B cell (primary cell): ENCODE measurements around the gene CBX6. TPM values are rescaled to one million over a fixed set of nuclear protein-coding genes. Genes with fewer than 3 reads are reported as not detected.
A peak's percentile ranks its signal among the peaks of the same experiment; 100 is the strongest.

Experiments used
- ATAC-seq: fragments of 200-7000 bp; cut with Tn5 transposase; one replicate; pipeline ENCODE4 v1.10.0; 2021; ENCODE audit warnings: low read depth, mild to moderate bottlenecking, moderate number of reproducible peaks, moderate library complexity
- CTCF ChIA-PET: fragments of 350-600 bp; sonication (Branson Sonifier 250); formaldehyde crosslinking; loops from one replicate; lab custom pipeline; 2021; ENCODE audit warnings: antibody characterized with exemption, inconsistent platforms; lab: Charles Lee
- POLR2A ChIA-PET: fragments of 350-600 bp; sonication (Branson Sonifier 250); formaldehyde crosslinking; loops from one replicate; lab custom pipeline; 2021; ENCODE audit warnings: antibody characterized with exemption; lab: Charles Lee
- DNase-seq: peaks from one replicate; pipeline ENCODE4 v3.0.0; 2013
- H2AFZ ChIP-seq: 2 replicates; pipeline ENCODE4 v1.6.1; 2012; ENCODE audit warnings: mild to moderate bottlenecking, low read depth, low read length; ENCODE audit not compliant: insufficient read depth, poor library complexity, severe bottlenecking
- H3K27ac ChIP-seq, 2 donors: 1 replicate in 1 of 2; 2 replicates in 1 of 2; pipeline ENCODE4 v1.5.1; 2012 to 2013; ENCODE audit warnings: low read length in 2 of 2, mild to moderate bottlenecking in 2 of 2, moderate library complexity in 1 of 2
- H3K27me3 ChIP-seq, 4 experiments: fragments of 200-600 bp in 1 of 4; sonication (generic) in 1 of 4; replicated peaks in 1 of 4; 1 replicate in 2 of 4; 2 replicates in 2 of 4; pipeline versions ENCODE4 v1.6.1 to v1.7.0; 2013 to 2016; ENCODE audit warnings: low read length in 3 of 4, mild to moderate bottlenecking in 2 of 4, mixed read lengths in 1 of 4, moderate library complexity in 1 of 4; ENCODE audit not compliant: insufficient read depth in 4 of 4, control insufficient read depth in 3 of 4; ENCODE audit errors: control extremely low read depth in 1 of 4
- H3K36me3 ChIP-seq, 2 experiments: replicated peaks in 1 of 2; 1 replicate in 1 of 2; 2 replicates in 1 of 2; pipeline versions ENCODE4 v1.6.1 to v1.7.1; 2013; ENCODE audit warnings: low read length in 1 of 2; ENCODE audit not compliant: insufficient read depth in 2 of 2, control insufficient read depth in 1 of 2; ENCODE audit errors: control extremely low read depth in 1 of 2, extremely low read depth in 1 of 2
- H3K4me1 ChIP-seq, 2 donors: fragments of 200-600 bp in 1 of 2; sonication (generic) in 1 of 2; 1 replicate in 1 of 2; 2 replicates in 1 of 2; pipeline versions ENCODE4 v1.5.1 to v1.6.1; 2013 to 2017; ENCODE audit warnings: low read length in 2 of 2; ENCODE audit not compliant: control insufficient read depth in 2 of 2, insufficient read depth in 2 of 2
- H3K4me2 ChIP-seq: replicated peaks from 2 replicates; pipeline ENCODE3; 2012; ENCODE audit warnings: mild to moderate bottlenecking, low read depth, low read length; ENCODE audit not compliant: poor library complexity, severe bottlenecking
- H3K4me3 ChIP-seq, 5 experiments: fragments of 200-600 bp in 1 of 5; sonication (generic) in 1 of 5; 1 replicate in 3 of 5; 2 replicates in 2 of 5; pipeline versions ENCODE4 v1.5.1 to v1.7.0; 2011 to 2016; ENCODE audit warnings: low read length in 4 of 5, mild to moderate bottlenecking in 4 of 5, low read depth in 2 of 5, control low read depth in 1 of 5, moderate library complexity in 1 of 5; ENCODE audit not compliant: insufficient read depth in 1 of 5; ENCODE audit errors: control extremely low read depth in 1 of 5, extremely low read depth in 1 of 5
- H3K79me2 ChIP-seq: fragments of 200-600 bp; sonication (generic); one replicate; pipeline ENCODE4 v1.6.0; 2016; ENCODE audit warnings: low read length; ENCODE audit not compliant: control insufficient read depth, insufficient read depth
- H3K9ac ChIP-seq: fragments of 200-600 bp; sonication (generic); 2 replicates; pipeline ENCODE4 v1.6.1; 2017; ENCODE audit warnings: mild to moderate bottlenecking, low read length, moderate library complexity
- H3K9me3 ChIP-seq, 3 donors: one replicate each; pipeline versions ENCODE4 v1.6.1 to v1.7.1; 2013; ENCODE audit warnings: low read length in 2 of 3; ENCODE audit not compliant: control insufficient read depth in 2 of 3, insufficient read depth in 1 of 3; ENCODE audit errors: control extremely low read depth in 1 of 3
- H4K20me1 ChIP-seq: 2 replicates; pipeline ENCODE4 v1.6.0; 2012; ENCODE audit warnings: mild to moderate bottlenecking, low read length; ENCODE audit not compliant: insufficient read depth, control insufficient read depth, poor library complexity, severe bottlenecking
- H3K27ac Mint-ChIP-seq: one replicate; pipeline ENCODE4 v1.8.0; 2021; ENCODE audit warnings: mixed read lengths
- H3K27me3 Mint-ChIP-seq: one replicate; pipeline ENCODE4 v1.8.0; 2021; ENCODE audit warnings: mixed read lengths
- H3K4me1 Mint-ChIP-seq: one replicate; pipeline ENCODE4 v1.8.0; 2021; ENCODE audit warnings: mixed read lengths
- H3K4me3 Mint-ChIP-seq: one replicate; pipeline ENCODE4 v1.8.0; 2021; ENCODE audit warnings: mixed read lengths
- H3K9me3 Mint-ChIP-seq: one replicate; pipeline ENCODE4 v1.8.0; 2022; ENCODE audit warnings: mixed read lengths; ENCODE audit not compliant: insufficient read depth
- CTCF ChIP-seq: fragments of 200-600 bp; IDR thresholded peaks from one replicate; pipeline ENCODE4 v1.8.0; 2022; ENCODE audit warnings: antibody characterized with exemption, mild to moderate bottlenecking
- EZH2 ChIP-seq: IDR thresholded peaks from 2 replicates; pipeline ENCODE4 v1.6.1; 2012; ENCODE audit warnings: borderline replicate concordance, low read depth, mild to moderate bottlenecking, moderate library complexity, low read length; ENCODE audit not compliant: insufficient read depth, poor library complexity, severe bottlenecking
- WGBS: methylation state at CpG from one replicate; pipeline ENCODE4 v1.1.5; 2013; ENCODE audit warnings: missing lambda C conversion rate; ENCODE audit not compliant: insufficient coverage; 5-methylcytosine and 5-hydroxymethylcytosine counted together
- intact Hi-C: fragments of 100-400 bp; cut with micrococcal nuclease; formaldehyde crosslinking; loops from one replicate; pipeline ENCODE4 v1.10.0; 2022
- polyA plus RNA-seq: library from polyadenylated mRNA; depleted of rRNA; stranded (reverse); fragments of >200 nt; gene quantifications from 2 replicates; pipeline ENCODE4 v1.2.3, GENCODE V29; 2012
- total RNA-seq, 2 donors: library from RNA; stranded (reverse); fragments of 120-200 nt in 1 of 2; gene quantifications; 1 replicate in 1 of 2; 2 replicates in 1 of 2; pipeline versions ENCODE4 v1.2.3 to v1.2.4, GENCODE V29; 2013 to 2022

CBX6 gene
- total and polyA plus RNA-seq, 2 donors (not counting 1 experiment from before 2014, with no cell fraction given): 14.9 to 55.1 TPM

GRCh38 chr22:38843201-38843656, 28.8 kb downstream of the CBX6 start:
- H3K4me1 Mint-ChIP-seq: peaks cover 11% of the 10 kb centered on the region
- intact Hi-C loops: loop anchor here (5.0 kb wide), 1 partner anchor 86 kb away; the partner anchor contains the start of gene SUN2

More at GRCh38 chr22:38843201-38843656, 28.8 kb downstream of the CBX6 start:
- CTCF ChIA-PET: interaction anchor here (0.6 to 2.1 kb wide), 11 partner anchors 9 to 135 kb away, joined by 3 to 12 read pairs (median 4); no protein-coding TSS in a partner anchor
- ATAC-seq: peak; percentile 78
- H3K9ac ChIP-seq: peak overlapping the region; percentile 29
- 2% methylated on average over 68 of the region's 68 CpGs for WGBS
- H3K27me3 ChIP-seq: peaks cover 0 to 56% (median 27%) of the 10 kb centered on the region in 4 experiments
- Mint-ChIP-seq H3K9me3 (no peaks in the 10 kb centered on the region), H3K27ac (no peak overlapping the region), H3K27me3 (peaks cover 63% of the 10 kb centered on the region), H3K4me3 (peak overlapping the region; percentile 19)
- peaks cover 6 to 13% of the 10 kb centered on the region in 2 donors for H3K4me1 ChIP-seq
- POLR2A ChIA-PET: interaction anchor here (0.5 to 1.5 kb wide), 2 partner anchors 23 to 161 kb away, joined by 3 read pairs; partner anchors contain the start of gene TOMM22
- H3K79me2 ChIP-seq: no peaks in the 10 kb centered on the region
- no peaks in the 10 kb centered on the region for H3K36me3 ChIP-seq
- peak; percentile 77 for DNase-seq
- no peaks in the 10 kb centered on the region for H4K20me1 ChIP-seq
- H3K4me3 ChIP-seq: peak overlapping the region in 2 of 5 experiments; percentile 23 to 29
- H2AFZ ChIP-seq: peak overlapping the region; percentile 60
- TF ChIP-seq EZH2 (no peak), CTCF (no peak)
- no peaks in the 10 kb centered on the region for H3K9me3 ChIP-seq
- peak overlapping the region; percentile 81 for H3K4me2 ChIP-seq
- no peak overlapping the region for H3K27ac ChIP-seq
